HCT116 (cell line): ENCODE data around the gene OCSTAMP. TPM values are rescaled to one million over a fixed set of nuclear protein-coding genes. Genes with fewer than 3 reads are reported as not detected.

Experiments
- ATAC-seq: fragments of 200-7000 bp; cut with Tn5 transposase; 2 replicates; pipeline ENCODE4 v1.9.1; 2020; ENCODE audit warnings: mild to moderate bottlenecking, moderate library complexity
- BruUV-seq: library from RNA; stranded (reverse); fragments of 400-500 nt; replicated peaks from 2 replicates; lab custom pipeline; 2021; lab: Mats Ljungman, UMichigan
- CTCF ChIA-PET: fragments of 300-600 bp; sonication (Branson Sonifier 250); formaldehyde crosslinking; loops from one replicate; lab custom pipeline; 2021; ENCODE audit warnings: antibody characterized with exemption; lab: Charles Lee
- POLR2A ChIA-PET: fragments of 300-600, 350-600 bp; sonication (Branson Sonifier 250); formaldehyde crosslinking; loops from one replicate; lab custom pipeline; 2021; ENCODE audit warnings: antibody characterized with exemption; lab: Charles Lee
- RAD21 ChIA-PET, 2 experiments: fragments of 300-600 bp; sonication (Branson Sonifier 250); formaldehyde crosslinking; loops; one replicate each; lab custom pipeline; 2023; ENCODE audit warnings: low total read pairs in 2 of 2; ENCODE audit not compliant: uncharacterized antibody in 2 of 2, unreplicated experiment in 2 of 2, low non-redundant PET in 1 of 2; lab: Charles Lee
- DNase-seq: peaks from one replicate; pipeline ENCODE4 v3.0.0-alpha.2; 2010; ENCODE audit warnings: low read depth, low spot score
- H2AFZ ChIP-seq: fragments of 200-600 bp; shearing (Covaris generic), sonication (generic); 2 replicates; pipeline ENCODE4 v1.6.1; 2017; ENCODE audit warnings: low read depth, mixed run types, mixed read lengths, antibody characterized with exemption, low read length; ENCODE audit not compliant: poor library complexity, severe bottlenecking
- H3K27ac ChIP-seq: 2 replicates; pipeline ENCODE4 v1.5.1; 2012; ENCODE audit warnings: low read depth, low read length
- H3K27me3 ChIP-seq: fragments of 200-600 bp; sonication (generic); 2 replicates; pipeline ENCODE4 v1.6.1; 2016; ENCODE audit warnings: mixed run types, low read length, mixed read lengths; ENCODE audit not compliant: insufficient read depth
- H3K36me3 ChIP-seq, 2 experiments: fragments of 200-500 bp in 1 of 2; fragments of 200-600 bp in 1 of 2; sonication (Bioruptor generic) in 1 of 2; sonication (generic) in 1 of 2; 2 replicates each; pipeline versions ENCODE4 v1.5.1 to v1.6.1; 2014 to 2016; ENCODE audit warnings: low read length in 2 of 2, inconsistent platforms in 1 of 2, mixed read lengths in 1 of 2, mixed run types in 1 of 2; ENCODE audit not compliant: insufficient read depth in 2 of 2, control insufficient read depth in 1 of 2
- H3K4me1 ChIP-seq, 2 experiments: fragments of 200-600 bp in 1 of 2; sonication (generic) in 1 of 2; 2 replicates each; pipeline versions ENCODE4 v1.5.1 to v1.6.1; 2012 to 2017; ENCODE audit warnings: low read length in 2 of 2, inconsistent platforms in 1 of 2, mild to moderate bottlenecking in 1 of 2, mixed read lengths in 1 of 2, mixed run types in 1 of 2, moderate library complexity in 1 of 2; ENCODE audit not compliant: insufficient read depth in 2 of 2, control insufficient read depth in 1 of 2
- H3K4me2 ChIP-seq: fragments of 200-600 bp; sonication (generic); 2 replicates; pipeline ENCODE4 v1.6.1; 2017; ENCODE audit warnings: mixed run types, low read length, mixed read lengths
- H3K4me3 ChIP-seq, 2 experiments: fragments of 200-600 bp in 1 of 2; sonication (generic) in 1 of 2; replicated peaks in 1 of 2; 2 replicates each; pipeline ENCODE4 v1.5.1; 2011 to 2016; ENCODE audit warnings: low read length in 2 of 2, control low read depth in 1 of 2, low read depth in 1 of 2, mild to moderate bottlenecking in 1 of 2, mixed read lengths in 1 of 2, mixed run types in 1 of 2
- H3K79me2 ChIP-seq: fragments of 200-600 bp; sonication (generic); 2 replicates; pipeline ENCODE4 v1.6.1; 2017; ENCODE audit warnings: mild to moderate bottlenecking, mixed run types, low read length, moderate library complexity, mixed read lengths; ENCODE audit not compliant: insufficient read depth
- H3K9ac ChIP-seq: fragments of 200-600 bp; sonication (generic); 2 replicates; pipeline ENCODE4 v1.6.1; 2016; ENCODE audit warnings: low read length, mixed read lengths
- H3K9me2 ChIP-seq: fragments of 200-600 bp; sonication (generic), shearing (Covaris generic); 2 replicates; pipeline ENCODE4 v1.6.1; 2017; ENCODE audit warnings: mixed run types, mild to moderate bottlenecking, moderate library complexity; ENCODE audit not compliant: insufficient read depth
- H3K9me3 ChIP-seq, 2 experiments: fragments of 200-500 bp in 1 of 2; fragments of 200-600 bp in 1 of 2; sonication (Bioruptor generic) in 1 of 2; sonication (generic) in 1 of 2; 2 replicates each; pipeline ENCODE4 v1.6.1; 2014 to 2017; ENCODE audit warnings: low read length in 2 of 2, mixed read lengths in 2 of 2, inconsistent platforms in 1 of 2, low read depth in 1 of 2, mild to moderate bottlenecking in 1 of 2, mixed run types in 1 of 2, moderate library complexity in 1 of 2; ENCODE audit not compliant: control insufficient read depth in 1 of 2, insufficient read depth in 1 of 2
- H4K20me1 ChIP-seq: fragments of 200-600 bp; sonication (generic), shearing (Covaris generic); 2 replicates; pipeline ENCODE4 v1.6.1; 2017; ENCODE audit warnings: mixed run types, mild to moderate bottlenecking, moderate library complexity; ENCODE audit not compliant: insufficient read depth
- CBX3 ChIP-seq: IDR thresholded peaks from 2 replicates; pipeline ENCODE4 v1.6.1; 2012; ENCODE audit warnings: low read depth
- CEBPB ChIP-seq: IDR thresholded peaks from 2 replicates; pipeline ENCODE4 v1.6.1; 2012; ENCODE audit warnings: low read depth
- CTCF ChIP-seq, 3 experiments: fragments of 200-600 bp in 1 of 3; sonication (generic) in 1 of 3; IDR thresholded peaks in 2 of 3; conservative IDR thresholded peaks in 1 of 3; 2 replicates each; pipeline ENCODE4 v1.5.1; 2012 to 2017; ENCODE audit warnings: low read depth in 2 of 3, low read length in 2 of 3, antibody characterized with exemption in 1 of 3, borderline replicate concordance in 1 of 3, control low read depth in 1 of 3, mild to moderate bottlenecking in 1 of 3, mixed read lengths in 1 of 3, mixed run types in 1 of 3, moderate library complexity in 1 of 3; ENCODE audit not compliant: insufficient read depth in 1 of 3
- EGR1 ChIP-seq: IDR thresholded peaks from 2 replicates; pipeline ENCODE4 v1.6.1; 2012; ENCODE audit warnings: low read depth
- ELF1 ChIP-seq: IDR thresholded peaks from 2 replicates; pipeline ENCODE4 v1.6.1; 2012; ENCODE audit warnings: low read depth, borderline replicate concordance
- EZH2 ChIP-seq: fragments of 200-600 bp; sonication (generic); IDR thresholded peaks from 2 replicates; pipeline ENCODE4 v1.6.1; 2017; ENCODE audit warnings: antibody characterized with exemption, mixed run types
- EZH2phosphoT487 ChIP-seq: fragments of 200-600 bp; IDR thresholded peaks from 2 replicates; pipeline ENCODE4 v1.6.1; 2018; ENCODE audit warnings: antibody characterized with exemption, borderline replicate concordance
- FOSL1 ChIP-seq: IDR thresholded peaks from 2 replicates; pipeline ENCODE4 v1.6.1; 2012; ENCODE audit warnings: low read depth
- MAX ChIP-seq: IDR thresholded peaks from 2 replicates; pipeline ENCODE4 v1.6.1; 2012
- POLR2A ChIP-seq: IDR thresholded peaks from 2 replicates; pipeline ENCODE4 v1.7.0; 2011; ENCODE audit warnings: borderline replicate concordance; ENCODE audit not compliant: insufficient read depth, insufficient read length; ENCODE audit errors: extremely low read depth
- POLR2AphosphoS5 ChIP-seq: IDR thresholded peaks from 2 replicates; pipeline ENCODE4 v1.6.1; 2011; ENCODE audit warnings: mild to moderate bottlenecking, low read depth, low read length, moderate library complexity
- RAD21 ChIP-seq: IDR thresholded peaks from 2 replicates; pipeline ENCODE4 v1.6.1; 2012; ENCODE audit warnings: low read depth, mild to moderate bottlenecking
- SIN3A ChIP-seq: IDR thresholded peaks from 2 replicates; pipeline ENCODE4 v1.6.1; 2012; ENCODE audit warnings: low read depth
- SP1 ChIP-seq: IDR thresholded peaks from 2 replicates; pipeline ENCODE4 v1.6.1; 2012; ENCODE audit warnings: low read depth
- ZBTB33 ChIP-seq: IDR thresholded peaks from 2 replicates; pipeline ENCODE4 v1.6.1; 2011; ENCODE audit warnings: mild to moderate bottlenecking, low read length, moderate library complexity; ENCODE audit not compliant: insufficient replicate concordance; ENCODE audit errors: extremely low read depth
- ZFX ChIP-seq: fragments of 450-650 bp; IDR thresholded peaks from 2 replicates; pipeline ENCODE4 v1.6.1; 2017
- ZNF274 ChIP-seq: fragments of 200-500 bp; sonication (Bioruptor generic); IDR thresholded peaks from 2 replicates; pipeline ENCODE4 v1.6.1; 2014; ENCODE audit warnings: mild to moderate bottlenecking, low read depth, low read length, inconsistent platforms
- intact Hi-C: fragments of 100-400 bp; cut with micrococcal nuclease; formaldehyde crosslinking; loops from 2 replicates; pipeline ENCODE4 v1.10.0; 2022
- total RNA-seq: library from RNA; stranded (reverse); gene quantifications from one replicate; pipeline ENCODE4 v1.2.1, GENCODE V29; 2021; ENCODE audit not compliant: unreplicated experiment
- TF ChIP-seq, protein P1 (sequence below): IDR thresholded peaks from 2 replicates; pipeline ENCODE4 v1.6.1; 2012
- TF ChIP-seq, protein P2 (sequence below): IDR thresholded peaks from 2 replicates; pipeline ENCODE4 v1.6.1; 2012; ENCODE audit warnings: low read depth

The OCSTAMP gene
- total RNA-seq, 1 experiment from 2014 or later = not detected

GRCh38 chr20:46570956-46571355, 20.5 kb upstream of the OCSTAMP start:
- ChIA-PET POLR2A (no interaction called here), RAD21 (no interaction called here), CTCF (no interaction called here)
- DNase-seq = no peak
- Histone ChIP-seq H4K20me1 (no peaks in the 10 kb centered on the region), H3K9me3 (no peaks in the 10 kb centered on the region), H3K79me2 (no peaks in the 10 kb centered on the region), H3K36me3 (no peaks in the 10 kb centered on the region), H3K27ac (no peak overlapping the region), H3K27me3 (0 out of 2 replicates have a peak, but pooled peaks cover 9% of the 10 kb centered on the region), H3K4me2 (no peak overlapping the region), H3K9ac (no peak overlapping the region), H3K4me3 (no peak overlapping the region), H2AFZ (no peak overlapping the region), H3K4me1 (no peaks in the 10 kb centered on the region), H3K9me2 (no peaks in the 10 kb centered on the region)
- BruUV-seq = no TSS peak
- TF ChIP-seq EGR1 (no peak), ZNF274 (no peak), SP1 (no peak), CBX3 (no peak), ZBTB33 (no peak), CEBPB (no peak), POLR2AphosphoS5 (no peak), EZH2 (no peak), ZFX (no peak), SIN3A (no peak), ELF1 (no peak), MAX (no peak), EZH2phosphoT487 (no peak), POLR2A (no peak), RAD21 (no peak), CTCF (IDR thresholded peaks at IDR 0.05 in 2 of 3, conservative IDR thresholded peaks at IDR 0.05 in 1 of 3; ENCODE audit: borderline replicate concordance in 1 of 3, insufficient read depth in 1 of 3, low read depth in 2 of 3, low read length in 2 of 3) (no peak), FOSL1 (no peak)
- TF ChIP-seq, protein P1, sequence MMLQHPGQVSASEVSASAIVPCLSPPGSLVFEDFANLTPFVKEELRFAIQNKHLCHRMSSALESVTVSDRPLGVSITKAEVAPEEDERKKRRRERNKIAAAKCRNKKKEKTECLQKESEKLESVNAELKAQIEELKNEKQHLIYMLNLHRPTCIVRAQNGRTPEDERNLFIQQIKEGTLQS = no peak
- TF ChIP-seq, protein P2, sequence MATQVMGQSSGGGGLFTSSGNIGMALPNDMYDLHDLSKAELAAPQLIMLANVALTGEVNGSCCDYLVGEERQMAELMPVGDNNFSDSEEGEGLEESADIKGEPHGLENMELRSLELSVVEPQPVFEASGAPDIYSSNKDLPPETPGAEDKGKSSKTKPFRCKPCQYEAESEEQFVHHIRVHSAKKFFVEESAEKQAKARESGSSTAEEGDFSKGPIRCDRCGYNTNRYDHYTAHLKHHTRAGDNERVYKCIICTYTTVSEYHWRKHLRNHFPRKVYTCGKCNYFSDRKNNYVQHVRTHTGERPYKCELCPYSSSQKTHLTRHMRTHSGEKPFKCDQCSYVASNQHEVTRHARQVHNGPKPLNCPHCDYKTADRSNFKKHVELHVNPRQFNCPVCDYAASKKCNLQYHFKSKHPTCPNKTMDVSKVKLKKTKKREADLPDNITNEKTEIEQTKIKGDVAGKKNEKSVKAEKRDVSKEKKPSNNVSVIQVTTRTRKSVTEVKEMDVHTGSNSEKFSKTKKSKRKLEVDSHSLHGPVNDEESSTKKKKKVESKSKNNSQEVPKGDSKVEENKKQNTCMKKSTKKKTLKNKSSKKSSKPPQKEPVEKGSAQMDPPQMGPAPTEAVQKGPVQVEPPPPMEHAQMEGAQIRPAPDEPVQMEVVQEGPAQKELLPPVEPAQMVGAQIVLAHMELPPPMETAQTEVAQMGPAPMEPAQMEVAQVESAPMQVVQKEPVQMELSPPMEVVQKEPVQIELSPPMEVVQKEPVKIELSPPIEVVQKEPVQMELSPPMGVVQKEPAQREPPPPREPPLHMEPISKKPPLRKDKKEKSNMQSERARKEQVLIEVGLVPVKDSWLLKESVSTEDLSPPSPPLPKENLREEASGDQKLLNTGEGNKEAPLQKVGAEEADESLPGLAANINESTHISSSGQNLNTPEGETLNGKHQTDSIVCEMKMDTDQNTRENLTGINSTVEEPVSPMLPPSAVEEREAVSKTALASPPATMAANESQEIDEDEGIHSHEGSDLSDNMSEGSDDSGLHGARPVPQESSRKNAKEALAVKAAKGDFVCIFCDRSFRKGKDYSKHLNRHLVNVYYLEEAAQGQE = no peak
- no peak for ATAC-seq
- intact Hi-C loops = no loop called here
